GM13977 (cell line): ENCODE data around the gene NF1.

Source experiments
- DNase-seq: peaks from one replicate; pipeline ENCODE4 v3.0.0; 2012; ENCODE audit warnings: low spot score
- in situ Hi-C: fragments of 300-500 bp; cut with MboI; formaldehyde crosslinking; loops from one replicate; pipeline ENCODE4 v1.12.0; 2022; ENCODE audit warnings: low sequenced_read_pairs, low pct_unique_long_range_greater_than_20kb, mixed read lengths, inconsistent platforms; ENCODE audit not compliant: unreplicated experiment
- TF ChIP-seq, protein P1 (sequence below): IDR thresholded peaks from 2 replicates; pipeline ENCODE4 v1.5.1; 2012; ENCODE audit warnings: mild to moderate bottlenecking, control low read depth; ENCODE audit not compliant: insufficient read depth; ENCODE audit errors: extremely low read depth, missing control alignments

NF1 gene

DNA sequence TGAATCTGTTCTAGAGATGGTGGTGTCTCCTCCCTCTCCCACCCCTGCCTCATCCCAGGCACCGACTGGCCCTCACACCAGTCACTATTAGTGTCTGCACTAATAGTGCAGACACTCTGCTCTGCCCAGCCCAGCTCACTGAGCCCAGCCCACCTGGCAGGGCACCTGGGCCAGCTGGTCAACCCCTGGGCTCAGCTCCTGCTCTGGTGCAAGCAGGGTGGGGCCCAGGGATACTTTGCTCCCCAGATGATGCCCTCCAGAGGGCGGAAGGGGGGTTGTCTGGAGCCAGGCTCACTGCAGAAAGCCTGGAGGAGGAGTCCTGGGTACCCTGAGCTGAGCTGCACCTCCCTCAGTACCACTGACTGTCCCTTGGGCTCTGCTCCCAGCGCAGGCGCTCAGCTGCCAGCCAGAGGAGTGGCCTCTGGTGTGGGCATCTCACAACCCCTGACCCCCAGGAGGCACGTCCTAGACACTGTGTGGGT, 311.2 kb downstream of the NF1 start:
- no peak for DNase-seq
- in situ Hi-C loops, result no loop called here
- TF ChIP-seq, protein P1, sequence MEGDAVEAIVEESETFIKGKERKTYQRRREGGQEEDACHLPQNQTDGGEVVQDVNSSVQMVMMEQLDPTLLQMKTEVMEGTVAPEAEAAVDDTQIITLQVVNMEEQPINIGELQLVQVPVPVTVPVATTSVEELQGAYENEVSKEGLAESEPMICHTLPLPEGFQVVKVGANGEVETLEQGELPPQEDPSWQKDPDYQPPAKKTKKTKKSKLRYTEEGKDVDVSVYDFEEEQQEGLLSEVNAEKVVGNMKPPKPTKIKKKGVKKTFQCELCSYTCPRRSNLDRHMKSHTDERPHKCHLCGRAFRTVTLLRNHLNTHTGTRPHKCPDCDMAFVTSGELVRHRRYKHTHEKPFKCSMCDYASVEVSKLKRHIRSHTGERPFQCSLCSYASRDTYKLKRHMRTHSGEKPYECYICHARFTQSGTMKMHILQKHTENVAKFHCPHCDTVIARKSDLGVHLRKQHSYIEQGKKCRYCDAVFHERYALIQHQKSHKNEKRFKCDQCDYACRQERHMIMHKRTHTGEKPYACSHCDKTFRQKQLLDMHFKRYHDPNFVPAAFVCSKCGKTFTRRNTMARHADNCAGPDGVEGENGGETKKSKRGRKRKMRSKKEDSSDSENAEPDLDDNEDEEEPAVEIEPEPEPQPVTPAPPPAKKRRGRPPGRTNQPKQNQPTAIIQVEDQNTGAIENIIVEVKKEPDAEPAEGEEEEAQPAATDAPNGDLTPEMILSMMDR, result no peak

DNA sequence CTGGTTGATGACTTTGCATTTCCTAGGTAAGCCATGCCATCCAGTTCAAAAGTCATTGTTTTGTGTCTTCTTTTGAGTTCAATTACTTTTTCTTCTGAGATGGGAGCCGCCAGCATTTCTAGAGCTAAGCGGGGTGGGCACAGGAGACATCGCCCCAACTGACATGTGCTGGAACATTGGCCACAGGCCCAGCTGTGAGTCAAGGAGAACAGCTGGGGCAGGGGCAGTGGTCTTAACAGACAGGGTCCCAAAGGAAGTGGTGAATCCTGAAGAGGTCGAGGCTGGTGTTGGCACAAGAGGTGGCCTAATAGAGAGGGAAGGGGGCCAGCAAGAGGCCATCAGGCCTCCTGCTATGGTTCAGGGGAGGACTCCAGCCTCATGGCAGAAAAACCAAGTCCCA, 313.8 kb downstream of the NF1 start:
- TF ChIP-seq, protein P1, result no peak
- DNase-seq, result no peak
- in situ Hi-C loops, result no loop called here

DNA sequence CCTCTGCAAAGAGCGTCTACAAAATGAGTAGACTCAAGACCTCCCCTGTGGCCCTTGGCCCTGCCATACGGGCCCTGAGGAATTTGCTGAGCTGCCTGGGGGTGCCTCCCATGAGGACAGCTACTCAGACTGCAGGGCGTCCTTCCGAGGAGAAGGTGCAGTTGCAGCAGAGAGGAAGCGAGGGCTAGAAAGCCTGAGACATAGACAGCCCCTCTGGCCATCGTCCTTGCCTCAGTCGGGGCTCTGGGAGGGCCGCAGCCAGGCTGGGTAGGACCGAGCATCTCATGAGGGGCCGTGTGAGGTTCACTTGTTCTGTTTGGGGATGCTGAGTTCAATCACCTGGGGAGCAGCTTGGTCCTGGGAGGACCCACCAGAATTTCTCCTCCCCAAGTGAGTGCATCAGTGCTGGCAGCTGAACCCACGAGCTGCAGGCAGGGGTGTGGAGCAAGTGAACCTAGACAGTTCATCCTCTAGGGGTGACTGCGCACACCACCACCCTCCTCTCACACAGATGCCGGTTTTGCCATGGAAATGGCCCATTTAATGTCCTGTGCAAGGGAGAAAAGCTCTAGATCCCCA, 317.0 kb downstream of the NF1 start:
- DNase-seq, result no peak
- TF ChIP-seq, protein P1, result no peak
- in situ Hi-C loops, result no loop called here

DNA sequence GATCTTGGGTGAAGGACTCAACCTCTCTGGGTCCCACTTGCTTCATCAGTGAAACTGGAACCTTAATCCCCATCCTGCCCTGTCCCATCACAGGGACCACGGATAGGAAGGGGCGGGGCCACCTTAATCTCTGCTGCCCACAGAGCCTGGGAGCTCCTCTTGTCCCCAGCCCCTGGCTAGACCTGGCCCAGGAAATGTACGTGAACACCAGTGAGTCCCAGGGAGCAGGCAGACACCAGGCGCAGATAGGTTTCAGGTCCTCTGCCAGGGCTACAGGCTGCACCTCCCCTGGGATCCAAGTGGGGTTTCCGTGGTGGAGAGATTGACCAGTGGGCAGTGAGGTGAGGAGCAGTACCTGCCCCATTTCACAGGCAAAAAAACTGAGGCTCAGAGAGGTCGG, 317.7 kb downstream of the NF1 start:
- in situ Hi-C loops, result no loop called here

DNA sequence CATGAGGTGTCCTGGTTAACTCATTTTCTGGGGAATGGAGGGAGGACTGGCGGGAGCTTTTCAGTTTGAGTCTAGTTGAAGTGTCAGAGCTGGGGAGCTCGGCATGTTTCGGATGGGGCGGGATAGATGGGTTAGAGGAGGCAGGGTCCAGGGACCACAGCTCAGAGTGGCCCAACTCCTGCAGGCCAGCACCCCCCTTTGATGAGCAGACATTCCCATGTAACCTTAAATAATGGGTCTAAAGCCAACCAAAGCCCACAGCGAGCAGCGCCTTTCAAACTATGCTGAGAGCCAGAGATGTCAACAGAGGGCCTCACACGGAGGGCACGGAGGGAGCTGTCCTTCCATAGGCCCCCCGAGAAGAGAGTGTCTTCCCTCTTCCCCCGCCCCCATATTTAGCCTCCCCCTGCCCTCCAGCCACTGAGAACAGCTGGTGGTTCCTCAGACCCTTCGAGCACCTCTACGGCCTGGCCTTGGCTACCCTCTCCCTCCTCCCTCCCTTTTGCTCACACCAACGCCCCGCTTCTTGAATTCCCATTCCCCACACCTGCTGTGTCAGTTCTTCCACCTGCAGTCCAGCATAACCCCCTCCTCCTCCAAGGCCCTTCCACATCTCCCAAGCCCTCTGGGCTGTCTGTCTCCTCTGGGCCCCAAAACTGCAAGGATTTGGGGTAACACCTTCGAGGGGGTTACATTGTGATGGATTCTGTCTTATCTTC, 318.5 kb downstream of the NF1 start:
- TF ChIP-seq, protein P1, result no peak
- no peak for DNase-seq
- in situ Hi-C loops, result no loop called here

More for the DNA sequence above, 317.7 kb downstream of the NF1 start:
- TF ChIP-seq, protein P1, result no peak
- no peak for DNase-seq

DNA sequence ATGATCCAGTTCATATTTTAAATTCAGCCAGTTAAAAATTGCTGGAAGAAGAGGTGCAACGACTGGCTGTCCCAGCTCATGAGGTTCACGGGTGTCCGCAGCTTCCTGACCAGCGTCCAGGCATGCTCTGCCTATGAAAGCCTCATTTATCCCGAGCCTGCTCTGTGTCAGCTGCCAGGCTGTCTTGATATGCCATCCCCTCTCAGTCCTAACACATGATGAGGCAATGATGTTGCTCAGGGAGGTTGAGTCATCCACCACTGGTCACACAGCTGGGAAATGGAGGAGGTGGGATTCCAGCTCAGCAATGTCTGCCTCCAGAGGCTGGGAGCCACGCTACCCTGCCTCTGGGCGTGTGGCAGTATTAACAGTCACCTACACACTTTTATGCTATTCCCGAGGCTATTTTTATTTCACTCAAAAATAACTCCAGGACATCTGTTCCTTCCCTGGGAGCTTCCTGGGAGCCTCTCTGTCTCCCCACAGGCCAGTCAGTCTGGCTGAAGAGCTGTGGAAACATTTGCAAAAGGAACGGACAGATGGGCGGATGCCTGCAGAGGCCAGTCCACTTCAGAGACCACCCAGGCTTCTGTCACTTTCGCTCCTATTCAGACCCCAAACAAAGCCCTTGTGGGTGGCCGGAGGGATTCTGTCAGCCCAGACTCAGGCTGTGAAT, 319.2 kb downstream of the NF1 start:
- no peak for DNase-seq
- in situ Hi-C loops, result no loop called here
- TF ChIP-seq, protein P1, result no peak
